ENCODE results near the gene CACNA1F.

CACNA1F gene

DNA sequence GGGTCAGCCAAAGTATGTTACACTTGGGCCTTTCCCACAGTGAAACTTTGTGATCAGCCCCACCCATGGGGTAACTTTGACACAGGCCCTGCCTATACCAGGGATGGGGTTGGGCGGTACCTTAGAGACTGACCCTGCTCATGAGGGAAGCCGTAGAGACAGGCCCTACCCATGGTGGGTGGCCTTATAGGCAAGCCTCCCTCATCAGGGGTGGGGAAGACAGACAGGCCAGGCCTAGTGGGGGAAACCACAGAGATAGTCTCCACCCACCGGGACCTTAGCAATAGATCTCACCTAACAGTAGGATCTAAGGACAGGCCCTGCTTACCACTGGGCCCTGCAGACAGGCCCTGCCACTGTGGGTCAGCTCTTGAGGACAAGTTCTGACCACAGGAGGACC is 54.6 kb downstream of the CACNA1F start:
- H3K27me3 Mint-ChIP-seq (ENCODE audit: low read depth): no peaks in the 10 kb centered on the region
- H3K36me3 Mint-ChIP-seq (ENCODE audit: low read depth): peaks cover 37% of the 10 kb centered on the region
- H3K9me3 Mint-ChIP-seq: peaks cover 18% of the 10 kb centered on the region
- H3K4me3 Mint-ChIP-seq: no peak overlapping the region
- TF ChIP-seq, protein P1, sequence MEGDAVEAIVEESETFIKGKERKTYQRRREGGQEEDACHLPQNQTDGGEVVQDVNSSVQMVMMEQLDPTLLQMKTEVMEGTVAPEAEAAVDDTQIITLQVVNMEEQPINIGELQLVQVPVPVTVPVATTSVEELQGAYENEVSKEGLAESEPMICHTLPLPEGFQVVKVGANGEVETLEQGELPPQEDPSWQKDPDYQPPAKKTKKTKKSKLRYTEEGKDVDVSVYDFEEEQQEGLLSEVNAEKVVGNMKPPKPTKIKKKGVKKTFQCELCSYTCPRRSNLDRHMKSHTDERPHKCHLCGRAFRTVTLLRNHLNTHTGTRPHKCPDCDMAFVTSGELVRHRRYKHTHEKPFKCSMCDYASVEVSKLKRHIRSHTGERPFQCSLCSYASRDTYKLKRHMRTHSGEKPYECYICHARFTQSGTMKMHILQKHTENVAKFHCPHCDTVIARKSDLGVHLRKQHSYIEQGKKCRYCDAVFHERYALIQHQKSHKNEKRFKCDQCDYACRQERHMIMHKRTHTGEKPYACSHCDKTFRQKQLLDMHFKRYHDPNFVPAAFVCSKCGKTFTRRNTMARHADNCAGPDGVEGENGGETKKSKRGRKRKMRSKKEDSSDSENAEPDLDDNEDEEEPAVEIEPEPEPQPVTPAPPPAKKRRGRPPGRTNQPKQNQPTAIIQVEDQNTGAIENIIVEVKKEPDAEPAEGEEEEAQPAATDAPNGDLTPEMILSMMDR (IDR thresholded peaks at IDR 0.05; ENCODE audit: unreplicated experiment in 3 of 3): no peak
- no peak overlapping the region for H3K27ac Mint-ChIP-seq
- no peaks in the 10 kb centered on the region for H3K4me1 Mint-ChIP-seq

- Mint-ChIP-seq H3K9me3 (peaks cover 23% of the 10 kb centered on the region), H3K4me3 (no peak overlapping the region), H3K4me1 (no peaks in the 10 kb centered on the region), H3K27me3 (ENCODE audit: low read depth) (peaks cover 4% of the 10 kb centered on the region), H3K36me3 (ENCODE audit: low read depth) (peaks cover 37% of the 10 kb centered on the region), H3K27ac (no peak overlapping the region)
- TF ChIP-seq, protein P1 (IDR thresholded peaks at IDR 0.05; ENCODE audit: unreplicated experiment in 3 of 3): no peak
Observed at GRCh38 chrX:49177873-49178480, 55.2 kb downstream of the CACNA1F start.

DNA sequence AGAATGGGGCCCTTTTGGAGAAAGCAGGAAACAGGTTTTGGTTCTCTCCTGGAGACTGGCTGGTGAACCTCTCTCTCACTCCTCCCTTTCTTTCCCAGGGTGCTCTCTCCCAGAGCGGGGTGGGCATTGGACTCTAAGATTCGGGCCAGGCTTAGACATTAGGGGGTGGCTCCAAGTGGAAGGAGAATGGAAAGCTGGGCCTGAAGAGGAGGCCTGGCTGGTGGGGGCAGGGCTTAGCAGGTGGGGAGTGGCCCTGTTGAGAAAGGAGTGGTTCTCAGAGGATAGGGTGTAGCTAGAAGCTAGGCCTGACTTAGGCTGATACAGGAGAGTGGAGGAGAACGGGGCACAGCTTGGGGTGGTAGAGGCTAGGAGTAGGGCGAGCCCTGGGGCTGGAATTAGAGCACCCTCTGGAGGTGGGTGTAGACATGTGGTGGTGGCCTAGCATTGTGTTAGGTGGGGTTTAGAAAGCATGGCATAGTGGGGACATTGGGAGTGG is 55.8 kb downstream of the CACNA1F start:
- Mint-ChIP-seq H3K4me1 (no peaks in the 10 kb centered on the region), H3K27me3 (ENCODE audit: low read depth) (peaks cover 10% of the 10 kb centered on the region), H3K27ac (no peak overlapping the region), H3K4me3 (no peak overlapping the region), H3K36me3 (ENCODE audit: low read depth) (peaks cover 34% of the 10 kb centered on the region), H3K9me3 (peaks cover 26% of the 10 kb centered on the region)
- TF ChIP-seq, protein P1 (IDR thresholded peaks at IDR 0.05; ENCODE audit: unreplicated experiment in 3 of 3): no peak

DNA sequence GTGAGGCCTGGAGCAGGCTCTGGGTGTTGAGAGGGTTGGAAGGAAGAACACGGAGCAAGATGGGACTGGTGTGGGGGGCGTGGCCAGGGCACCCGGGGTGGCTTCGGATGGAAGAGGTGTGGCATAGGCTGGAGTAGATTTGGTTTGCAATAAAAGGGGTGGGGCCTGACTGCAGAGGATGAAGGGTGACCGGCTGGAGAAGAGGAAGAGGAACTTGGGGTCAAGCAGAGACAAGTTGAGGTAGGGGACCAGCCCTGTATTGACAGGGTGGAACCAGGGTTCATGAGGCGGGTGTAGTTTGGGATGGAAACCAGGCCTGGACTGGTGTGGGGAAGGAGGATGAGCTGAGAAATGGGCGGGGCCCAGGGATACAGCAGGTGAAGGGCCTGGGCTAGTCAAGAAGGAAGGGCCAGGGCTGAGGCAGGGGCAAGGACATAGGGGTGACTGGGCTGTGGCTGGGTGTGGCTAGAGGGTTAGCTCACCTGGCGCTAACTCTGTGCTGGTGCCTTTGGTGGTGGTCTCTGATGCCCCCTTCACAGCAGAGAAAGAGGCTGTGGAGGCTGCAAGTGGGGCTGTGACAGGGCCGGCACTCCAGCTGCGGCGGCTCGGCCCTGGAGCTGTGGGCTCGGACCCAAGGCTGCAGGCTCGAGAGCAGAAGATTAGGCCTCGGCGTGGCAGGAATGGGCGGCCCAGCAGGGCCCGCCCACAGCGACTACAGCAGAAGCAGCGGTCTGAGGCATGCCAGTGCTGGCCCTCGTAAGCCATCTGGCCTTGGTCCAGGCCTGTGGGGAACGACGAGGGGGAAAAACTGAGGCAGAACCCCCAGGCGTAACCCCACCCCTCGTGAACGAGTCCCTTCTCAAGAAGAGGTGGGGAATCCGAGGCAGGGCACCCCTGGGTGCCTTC is 56.5 kb downstream of the CACNA1F start:
- TF ChIP-seq, protein P1 (IDR thresholded peaks at IDR 0.05; ENCODE audit: unreplicated experiment in 3 of 3): no peak
- peaks cover 16% of the 10 kb centered on the region for H3K27me3 Mint-ChIP-seq (ENCODE audit: low read depth)
- H3K9me3 Mint-ChIP-seq: peaks cover 26% of the 10 kb centered on the region
- H3K4me3 Mint-ChIP-seq: no peak overlapping the region
- no peak overlapping the region for H3K27ac Mint-ChIP-seq
- H3K36me3 Mint-ChIP-seq (ENCODE audit: low read depth): peaks cover 30% of the 10 kb centered on the region
- H3K4me1 Mint-ChIP-seq: no peaks in the 10 kb centered on the region

DNA sequence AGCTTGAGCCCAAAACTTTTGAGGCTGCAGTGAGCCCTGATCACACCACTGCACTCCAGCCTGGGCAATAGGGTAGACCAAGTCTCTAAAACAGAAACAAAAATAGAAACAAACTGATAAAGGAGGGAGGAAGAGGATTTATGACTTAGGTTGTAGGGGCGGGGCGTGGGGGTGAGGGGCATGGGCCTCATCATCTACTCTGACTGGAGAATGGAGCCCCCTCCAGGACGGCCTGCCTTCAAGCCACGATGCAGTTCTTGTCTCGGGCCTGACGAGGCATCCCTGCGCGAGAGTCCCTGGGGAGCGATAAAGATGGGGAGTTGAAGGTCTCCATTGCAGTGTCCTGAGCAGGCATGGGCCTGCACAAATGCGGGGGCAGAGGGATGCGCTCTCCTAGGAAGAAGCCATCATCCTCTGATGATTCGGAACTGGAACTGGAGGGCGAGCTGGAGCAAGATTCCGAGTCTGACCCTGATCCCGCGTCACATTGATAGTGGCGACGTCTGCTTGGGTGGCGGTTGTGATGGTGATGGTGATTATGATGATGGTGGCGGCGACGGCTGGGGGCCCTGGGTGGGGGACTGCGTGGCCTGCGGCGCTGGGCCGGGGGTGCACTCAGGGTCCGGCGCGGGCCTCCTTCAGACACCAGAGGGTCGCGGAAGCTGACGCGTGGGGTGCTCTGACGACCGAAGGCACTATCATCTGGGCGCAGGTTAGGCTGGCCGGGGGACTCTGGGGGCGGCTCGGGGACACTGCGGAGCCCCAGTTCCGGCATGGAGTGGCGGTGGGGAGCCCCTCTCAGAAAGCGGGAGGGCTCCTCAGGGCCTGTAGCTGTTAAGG is 57.5 kb downstream of the CACNA1F start:
- TF ChIP-seq, protein P1 (IDR thresholded peaks at IDR 0.05; ENCODE audit: unreplicated experiment in 3 of 3): no peak
- Mint-ChIP-seq H3K27me3 (ENCODE audit: low read depth) (peaks cover 22% of the 10 kb centered on the region), H3K9me3 (peaks cover 26% of the 10 kb centered on the region), H3K36me3 (ENCODE audit: low read depth) (peaks cover 28% of the 10 kb centered on the region), H3K4me3 (no peak overlapping the region), H3K27ac (no peak overlapping the region), H3K4me1 (no peaks in the 10 kb centered on the region)

Measured in nephron (organoid).